Measurements from ENCODE around the gene ATP6AP2. TPM values are rescaled to one million over a fixed set of nuclear protein-coding genes. Genes with fewer than 3 reads are reported as not detected.

Gene ATP6AP2
- total and polyA plus RNA-seq, 9 of the 15 experiments (the other 6 are each of a cell fraction or from before 2014, with no cell fraction given) = 23.3 to 131 (median 41.9) TPM

GRCh38 chrX:40571600-40571999, 9.2 kb upstream of the ATP6AP2 start (continued):
- TF ChIP-seq PHF8 (IDR thresholded peaks at IDR 0.05; ENCODE audit: borderline replicate concordance, low read length) (no peak), HBP1 (CRISPR knock-in tag; IDR thresholded peaks at IDR 0.05) (0 out of 2 replicates have a peak, but pooled peaks have one; percentile 75), ZNF707 (CRISPR knock-in tag; conservative IDR thresholded peaks at IDR 0.05) (peak; percentile 64; the same call in 1 of the 2 replicates), TOE1 (IDR thresholded peaks at IDR 0.05; ENCODE audit: borderline replicate concordance) (no peak), TOE1 (CRISPR knock-in tag; IDR thresholded peaks at IDR 0.05; ENCODE audit: borderline replicate concordance, low read depth) (no peak), E2F3 (CRISPR knock-in tag; IDR thresholded peaks at IDR 0.05) (peak; percentile 93), NFRKB (IDR thresholded peaks at IDR 0.05; ENCODE audit: low read depth) (no peak), RREB1 (CRISPR knock-in tag; IDR thresholded peaks at IDR 0.05) (peak; percentile 94), ZNF143 (CRISPR knock-in tag; IDR thresholded peaks at IDR 0.05) (no peak), NR4A1 (CRISPR knock-in tag; IDR thresholded peaks at IDR 0.05) (peak; percentile 87; the same call in 1 of the 2 replicates), NR4A1 (tag; IDR thresholded peaks at IDR 0.05) (peak; percentile 99), E2F1 (CRISPR knock-in tag; IDR thresholded peaks at IDR 0.05) (no peak), MEF2A (IDR thresholded peaks at IDR 0.05; ENCODE audit: control insufficient read depth, low read depth, low read length) (no peak), ZBTB5 (IDR thresholded peaks at IDR 0.05) (no peak), RNF219 (CRISPR knock-in tag; IDR thresholded peaks at IDR 0.05) (no peak), ATF7 (IDR thresholded peaks at IDR 0.05) (no peak)
